RWPE2 (cell line): Measurements from ENCODE around the gene ZNF444.
"Not testable (repeated sequence)": the region's sequence is repeated elsewhere in the genome, so short reads cannot be mapped to it uniquely, and the experiment has no call there.

ENCODE experiments used
- ATAC-seq: fragments of 200-7000 bp; cut with Tn5 transposase; 3 replicates; pipeline ENCODE4 v1.9.1; 2021; ENCODE audit warnings: low read depth
- DNase-seq: peaks from one replicate; pipeline ENCODE4 v3.0.0-alpha.2; 2020; ENCODE audit warnings: low spot score
- H3K27ac ChIP-seq: fragments of 450-650 bp; 2 replicates; pipeline ENCODE4 v1.5.1; 2017; ENCODE audit warnings: mild to moderate bottlenecking; ENCODE audit not compliant: poor library complexity, severe bottlenecking
- H3K27me3 ChIP-seq: fragments of 250-450 bp; sonication (Bioruptor Pico); 2 replicates; pipeline ENCODE4 v1.5.1; 2021; ENCODE audit warnings: mild to moderate bottlenecking, moderate library complexity; ENCODE audit not compliant: insufficient read depth, poor library complexity, severe bottlenecking
- H3K36me3 ChIP-seq: fragments of 250-450 bp; sonication (Bioruptor Pico); 2 replicates; pipeline ENCODE4 v1.5.1; 2020; ENCODE audit warnings: low read depth, mild to moderate bottlenecking, moderate library complexity
- H3K4me1 ChIP-seq: fragments of 250-450 bp; sonication (Bioruptor Pico); 2 replicates; pipeline ENCODE4 v1.5.1; 2021; ENCODE audit warnings: mild to moderate bottlenecking, moderate library complexity; ENCODE audit not compliant: insufficient read depth, poor library complexity, severe bottlenecking
- H3K4me3 ChIP-seq: fragments of 250-450 bp; sonication (Bioruptor Pico); 2 replicates; pipeline ENCODE4 v1.5.1; 2021; ENCODE audit warnings: mild to moderate bottlenecking, moderate library complexity; ENCODE audit not compliant: severe bottlenecking
- H3K9me3 ChIP-seq: fragments of 250-450 bp; sonication (Bioruptor Pico); 2 replicates; pipeline ENCODE4 v1.5.1; 2021; ENCODE audit warnings: mild to moderate bottlenecking, moderate library complexity; ENCODE audit not compliant: severe bottlenecking
- TF ChIP-seq, protein P1 (sequence below): fragments of 450-650 bp; IDR thresholded peaks from one replicate; pipeline ENCODE4 v1.5.1; 2017; ENCODE audit warnings: mild to moderate bottlenecking, moderate library complexity; ENCODE audit not compliant: poor library complexity, severe bottlenecking

ZNF444 gene

DNA sequence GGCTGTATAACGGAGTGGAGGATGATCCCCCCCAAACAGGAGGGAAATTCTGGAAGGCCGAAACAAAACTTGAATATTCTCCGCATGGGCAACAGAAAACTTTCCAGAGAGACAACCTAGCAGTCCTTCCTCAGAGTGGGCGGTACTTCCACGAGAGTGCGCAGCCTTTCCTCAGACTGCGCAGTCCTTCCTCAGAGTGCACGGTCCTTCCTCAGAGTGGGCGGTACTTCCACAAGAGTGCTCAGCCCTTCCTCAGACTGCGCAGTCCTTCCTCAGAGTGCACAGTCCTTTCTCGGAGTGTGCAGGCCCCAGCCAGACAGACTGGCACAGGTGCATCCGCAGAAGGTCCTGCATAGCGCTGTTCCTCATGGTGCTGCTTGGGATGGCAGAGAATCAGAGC lies 22.0 kb downstream of the ZNF444 start:
- no peaks in the 10 kb centered on the region for H3K9me3 ChIP-seq
- TF ChIP-seq, protein P1, sequence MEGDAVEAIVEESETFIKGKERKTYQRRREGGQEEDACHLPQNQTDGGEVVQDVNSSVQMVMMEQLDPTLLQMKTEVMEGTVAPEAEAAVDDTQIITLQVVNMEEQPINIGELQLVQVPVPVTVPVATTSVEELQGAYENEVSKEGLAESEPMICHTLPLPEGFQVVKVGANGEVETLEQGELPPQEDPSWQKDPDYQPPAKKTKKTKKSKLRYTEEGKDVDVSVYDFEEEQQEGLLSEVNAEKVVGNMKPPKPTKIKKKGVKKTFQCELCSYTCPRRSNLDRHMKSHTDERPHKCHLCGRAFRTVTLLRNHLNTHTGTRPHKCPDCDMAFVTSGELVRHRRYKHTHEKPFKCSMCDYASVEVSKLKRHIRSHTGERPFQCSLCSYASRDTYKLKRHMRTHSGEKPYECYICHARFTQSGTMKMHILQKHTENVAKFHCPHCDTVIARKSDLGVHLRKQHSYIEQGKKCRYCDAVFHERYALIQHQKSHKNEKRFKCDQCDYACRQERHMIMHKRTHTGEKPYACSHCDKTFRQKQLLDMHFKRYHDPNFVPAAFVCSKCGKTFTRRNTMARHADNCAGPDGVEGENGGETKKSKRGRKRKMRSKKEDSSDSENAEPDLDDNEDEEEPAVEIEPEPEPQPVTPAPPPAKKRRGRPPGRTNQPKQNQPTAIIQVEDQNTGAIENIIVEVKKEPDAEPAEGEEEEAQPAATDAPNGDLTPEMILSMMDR = no peak
- H3K36me3 ChIP-seq = no peaks in the 10 kb centered on the region
- no peak overlapping the region for H3K4me3 ChIP-seq
- no peak for DNase-seq
- ATAC-seq = no peak
- no peaks in the 10 kb centered on the region for H3K27me3 ChIP-seq
- no peaks in the 10 kb centered on the region for H3K4me1 ChIP-seq
- no peak overlapping the region for H3K27ac ChIP-seq

DNA sequence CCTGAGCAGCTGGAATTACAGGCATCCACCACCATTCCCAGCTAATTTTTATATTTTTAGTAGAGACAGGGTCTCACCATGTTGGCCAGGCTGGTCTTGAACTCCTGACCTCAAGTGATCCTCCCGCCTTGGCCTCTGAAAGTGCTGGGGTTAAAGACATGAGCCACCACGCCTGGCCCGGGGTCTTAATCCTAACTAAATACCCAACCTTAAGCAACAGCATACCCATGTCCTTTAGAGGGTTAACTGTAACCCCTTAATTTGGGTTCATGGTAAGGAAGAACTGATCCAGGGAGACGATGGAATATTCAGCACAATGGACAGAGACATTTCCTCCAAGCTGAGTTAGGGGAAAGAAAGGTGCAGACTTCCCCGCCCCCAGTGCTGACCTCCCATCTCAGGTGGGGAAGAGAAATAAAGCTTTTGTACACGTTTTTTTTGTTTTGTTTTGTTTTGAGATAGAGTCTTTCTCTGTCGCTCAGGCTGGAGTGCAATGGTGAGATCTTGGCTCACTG lies 26.0 kb downstream of the ZNF444 start:
- H3K4me1 ChIP-seq = peaks cover 5% of the 10 kb centered on the region
- TF ChIP-seq, protein P1 = no peak
- H3K27ac ChIP-seq = no peak overlapping the region
- no peaks in the 10 kb centered on the region for H3K27me3 ChIP-seq
- H3K36me3 ChIP-seq = no peaks in the 10 kb centered on the region
- no peak overlapping the region for H3K4me3 ChIP-seq
- DNase-seq (no peak), ATAC-seq (no peak)
- no peaks in the 10 kb centered on the region for H3K9me3 ChIP-seq

DNA sequence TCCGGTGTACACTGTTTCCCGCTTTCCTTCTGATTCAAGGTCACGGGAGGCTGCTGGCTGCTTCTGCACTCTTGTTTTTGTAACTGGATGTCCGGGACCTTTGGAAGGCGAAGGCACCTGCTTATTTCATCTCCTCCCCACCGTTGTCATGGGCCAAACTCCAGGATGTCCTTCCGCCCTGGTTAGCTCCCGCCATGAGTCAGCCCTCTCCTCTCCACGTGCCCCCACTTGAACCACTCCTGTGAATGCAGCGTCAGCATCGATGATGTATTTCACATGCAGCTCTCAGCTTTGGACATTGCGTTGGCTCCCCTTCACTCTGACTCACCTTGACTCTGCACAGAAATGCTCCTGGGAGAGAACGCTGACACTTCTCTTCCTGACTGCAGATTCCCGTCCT lies 29.2 kb downstream of the ZNF444 start:
- H3K27ac ChIP-seq = no peak overlapping the region
- no peaks in the 10 kb centered on the region for H3K27me3 ChIP-seq
- no peak overlapping the region for H3K4me3 ChIP-seq
- peaks cover 5% of the 10 kb centered on the region for H3K4me1 ChIP-seq
- DNase-seq = peak; percentile 86
- no peaks in the 10 kb centered on the region for H3K9me3 ChIP-seq
- TF ChIP-seq, protein P1 = no peak
- H3K36me3 ChIP-seq = no peaks in the 10 kb centered on the region
- ATAC-seq = peak; percentile 97

DNA sequence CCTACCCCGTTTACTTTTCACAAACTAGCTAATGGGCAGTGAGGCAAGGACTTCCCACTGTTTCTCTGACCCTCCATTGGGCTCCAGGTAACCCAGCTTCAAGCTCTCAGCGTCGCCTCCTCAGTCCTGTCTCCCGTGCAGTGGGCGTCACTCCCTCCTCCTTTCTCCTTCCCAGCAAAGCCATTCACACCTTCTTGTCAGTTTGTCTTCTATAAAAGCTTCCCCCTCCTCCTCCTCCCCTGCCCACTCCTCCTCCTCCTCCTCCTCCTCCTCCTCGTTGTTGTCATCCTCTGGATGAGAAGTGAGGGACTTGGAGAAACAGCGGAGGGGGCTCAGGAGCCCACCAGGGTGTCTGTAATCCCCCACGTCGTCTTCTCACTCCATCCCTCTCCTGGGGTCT lies 33.0 kb downstream of the ZNF444 start:
- H3K27ac ChIP-seq = no peak overlapping the region
- no peaks in the 10 kb centered on the region for H3K9me3 ChIP-seq
- no peak overlapping the region for H3K4me3 ChIP-seq
- ATAC-seq (no peak), DNase-seq (no peak)
- H3K27me3 ChIP-seq = no peaks in the 10 kb centered on the region
- H3K36me3 ChIP-seq = no peaks in the 10 kb centered on the region
- peaks cover 5% of the 10 kb centered on the region for H3K4me1 ChIP-seq
- TF ChIP-seq, protein P1 = no peak

DNA sequence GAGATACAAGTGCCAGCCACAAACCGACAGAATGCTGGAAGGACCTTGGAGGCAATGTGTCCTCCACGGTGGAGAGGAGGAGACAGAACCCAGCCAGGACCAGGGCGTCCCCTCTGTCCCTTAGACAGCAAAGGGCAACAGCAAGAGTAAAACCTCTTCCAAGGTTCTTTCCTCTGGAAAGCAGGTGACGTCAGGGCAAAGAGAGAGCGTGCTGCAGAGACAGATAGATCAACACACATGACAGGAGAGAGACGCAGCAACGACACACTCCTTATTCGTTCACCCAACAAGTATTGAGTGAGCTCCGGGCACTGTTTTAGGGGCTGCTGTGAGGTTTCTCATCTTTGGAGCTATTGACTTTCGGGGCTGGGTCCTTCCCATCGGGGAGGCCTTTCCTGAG lies 33.5 kb downstream of the ZNF444 start:
- TF ChIP-seq, protein P1 = no peak
- Histone ChIP-seq H3K9me3 (no peaks in the 10 kb centered on the region), H3K27me3 (no peaks in the 10 kb centered on the region), H3K4me3 (no peak overlapping the region), H3K27ac (no peak overlapping the region), H3K4me1 (peaks cover 5% of the 10 kb centered on the region), H3K36me3 (no peaks in the 10 kb centered on the region)
- ATAC-seq (no peak), DNase-seq (no peak)

DNA sequence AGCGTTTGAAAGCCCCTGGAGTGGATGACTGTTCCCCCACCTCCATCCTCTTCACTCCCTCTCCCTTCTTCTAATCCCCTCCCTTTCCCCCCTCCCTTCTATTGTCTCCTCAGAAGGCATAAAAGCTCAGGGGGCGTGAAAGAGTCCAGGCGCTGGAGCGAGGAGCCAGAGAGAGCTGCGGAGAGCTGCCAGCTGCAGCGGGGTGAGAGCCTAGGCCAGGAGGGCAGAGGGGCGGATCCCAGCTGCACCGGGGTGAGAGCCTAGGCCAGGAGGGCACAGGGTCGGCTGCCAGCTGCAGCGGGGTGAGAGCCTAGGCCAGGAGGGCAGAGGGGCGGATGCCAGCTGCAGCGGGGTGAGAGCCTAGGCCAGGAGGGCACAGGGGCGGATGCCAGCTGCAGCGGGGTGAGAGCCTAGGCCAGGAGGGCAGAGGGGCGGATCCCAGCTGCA lies 34.8 kb downstream of the ZNF444 start, which contains the start of gene GALP:
Gene GALP (plus strand): TSS at position 148 of the 447 bp plus-strand sequence. CDS start 1,101 bp downstream, outside the sequence.
- not testable (repeated sequence) for H3K27me3 ChIP-seq, H3K36me3 ChIP-seq, H3K4me1 ChIP-seq, H3K4me3 ChIP-seq, ATAC-seq, H3K27ac ChIP-seq, DNase-seq, H3K9me3 ChIP-seq

DNA sequence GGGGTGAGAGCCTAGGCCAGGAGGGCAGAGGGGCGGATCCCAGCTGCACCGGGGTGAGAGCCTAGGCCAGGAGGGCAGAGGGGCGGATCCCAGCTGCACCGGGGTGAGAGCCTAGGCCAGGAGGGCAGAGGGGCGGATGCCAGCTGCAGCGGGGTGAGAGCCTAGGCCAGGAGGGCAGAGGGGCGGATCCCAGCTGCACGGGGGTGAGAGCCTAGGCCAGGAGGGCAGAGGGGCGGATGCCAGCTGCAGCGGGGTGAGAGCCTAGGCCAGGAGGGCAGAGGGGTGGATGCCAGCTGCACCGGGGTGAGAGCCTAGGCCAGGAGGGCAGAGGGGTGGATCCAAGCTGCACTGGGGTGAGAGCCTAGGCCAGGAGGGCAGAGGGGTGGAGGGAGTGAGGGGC lies 35.2 kb downstream of the ZNF444 start:
- not testable (repeated sequence) for H3K27ac ChIP-seq, H3K9me3 ChIP-seq, H3K27me3 ChIP-seq, H3K36me3 ChIP-seq, DNase-seq, H3K4me3 ChIP-seq, H3K4me1 ChIP-seq, ATAC-seq
